Hepatocyte (in vitro differentiated cells): ENCODE measurements around the gene DPYD.

Experiments used
- EZH2 ChIP-seq: fragments of 200-600 bp; sonication (generic); IDR thresholded peaks from 2 replicates; pipeline ENCODE4 v1.6.1; 2016; ENCODE audit warnings: antibody characterized with exemption, mild to moderate bottlenecking, borderline replicate concordance
- EZH2phosphoT487 ChIP-seq: fragments of 200-600 bp; sonication (generic); IDR thresholded peaks from one replicate; pipeline ENCODE4 v1.6.1; 2018; ENCODE audit warnings: antibody characterized with exemption, mild to moderate bottlenecking, low read depth, moderate library complexity; ENCODE audit not compliant: unreplicated experiment, severe bottlenecking
- TF ChIP-seq, protein P1 (sequence below): fragments of 200-600 bp; sonication (generic); IDR thresholded peaks from 2 replicates; pipeline ENCODE4 v1.5.1; 2016; ENCODE audit warnings: antibody characterized with exemption, mild to moderate bottlenecking; ENCODE audit not compliant: poor library complexity

DNA sequence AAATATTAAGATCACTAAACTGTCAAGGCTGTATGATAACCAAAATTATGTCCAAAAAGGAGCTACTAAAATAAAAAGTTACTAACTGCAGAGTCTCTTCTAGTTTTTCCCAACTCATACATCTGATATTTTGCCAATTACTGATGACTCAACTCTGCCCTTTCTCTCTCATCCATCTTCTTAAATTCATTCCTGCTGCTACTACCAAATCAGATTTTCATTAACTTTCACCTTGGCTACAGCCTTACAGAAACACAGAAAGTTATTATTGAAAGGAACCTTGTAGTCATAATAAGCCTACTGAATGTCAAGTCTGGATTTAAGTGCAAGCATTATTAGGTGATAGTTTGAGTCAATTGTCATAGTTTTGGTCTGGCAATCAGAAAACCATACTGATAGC lies 273.1 kb downstream of the DPYD start:
- TF ChIP-seq, protein P1, sequence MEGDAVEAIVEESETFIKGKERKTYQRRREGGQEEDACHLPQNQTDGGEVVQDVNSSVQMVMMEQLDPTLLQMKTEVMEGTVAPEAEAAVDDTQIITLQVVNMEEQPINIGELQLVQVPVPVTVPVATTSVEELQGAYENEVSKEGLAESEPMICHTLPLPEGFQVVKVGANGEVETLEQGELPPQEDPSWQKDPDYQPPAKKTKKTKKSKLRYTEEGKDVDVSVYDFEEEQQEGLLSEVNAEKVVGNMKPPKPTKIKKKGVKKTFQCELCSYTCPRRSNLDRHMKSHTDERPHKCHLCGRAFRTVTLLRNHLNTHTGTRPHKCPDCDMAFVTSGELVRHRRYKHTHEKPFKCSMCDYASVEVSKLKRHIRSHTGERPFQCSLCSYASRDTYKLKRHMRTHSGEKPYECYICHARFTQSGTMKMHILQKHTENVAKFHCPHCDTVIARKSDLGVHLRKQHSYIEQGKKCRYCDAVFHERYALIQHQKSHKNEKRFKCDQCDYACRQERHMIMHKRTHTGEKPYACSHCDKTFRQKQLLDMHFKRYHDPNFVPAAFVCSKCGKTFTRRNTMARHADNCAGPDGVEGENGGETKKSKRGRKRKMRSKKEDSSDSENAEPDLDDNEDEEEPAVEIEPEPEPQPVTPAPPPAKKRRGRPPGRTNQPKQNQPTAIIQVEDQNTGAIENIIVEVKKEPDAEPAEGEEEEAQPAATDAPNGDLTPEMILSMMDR, result no peak
- no peak for TF ChIP-seq EZH2phosphoT487
- no peak for TF ChIP-seq EZH2
